Sigmoid colon (tissue), 7 donors: ENCODE results near the gene ERFE. TPM values are rescaled to one million over a fixed set of nuclear protein-coding genes. Genes with fewer than 3 reads are reported as not detected.
A peak's percentile ranks its signal among the peaks of the same experiment; 100 is the strongest.

ENCODE experiments used
- DNase-seq: peaks from one replicate; pipeline ENCODE4 v3.0.0-alpha.2; 2019
- H3K27ac ChIP-seq, 4 donors: fragments of 200-600 bp; sonication (generic); one replicate each; pipeline ENCODE4 v1.5.1; 2016 to 2019; ENCODE audit warnings: mild to moderate bottlenecking in 1 of 4
- H3K27me3 ChIP-seq, 3 donors: fragments of 200-600 bp; sonication (generic); one replicate each; pipeline ENCODE4 v1.5.1; 2019; ENCODE audit warnings: mild to moderate bottlenecking in 1 of 3
- H3K36me3 ChIP-seq, 4 donors: fragments of 200-600 bp; sonication (generic); one replicate each; pipeline ENCODE4 v1.5.1; 2016 to 2019
- H3K4me1 ChIP-seq, 4 donors: fragments of 200-600 bp; sonication (generic); one replicate each; pipeline ENCODE4 v1.5.1; 2017 to 2019
- H3K4me3 ChIP-seq, 4 donors: fragments of 200-600 bp; sonication (generic); one replicate each; pipeline ENCODE4 v1.5.1; 2017 to 2019; ENCODE audit warnings: mild to moderate bottlenecking in 2 of 4, moderate library complexity in 1 of 4
- H3K9me3 ChIP-seq, 4 donors: fragments of 200-600 bp in 3 of 4; sonication (generic) in 3 of 4; one replicate each; pipeline versions ENCODE4 v1.5.1 to v1.6.1; 2013 to 2019
- CTCF ChIP-seq, 4 experiments: fragments of 450-650 bp in 3 of 4; fragments of 200-600 bp in 1 of 4; IDR thresholded peaks; one replicate each; pipeline ENCODE4 v1.5.1; 2016 to 2019; ENCODE audit warnings: antibody characterized with exemption in 4 of 4, mild to moderate bottlenecking in 3 of 4, moderate library complexity in 2 of 4
- EP300 ChIP-seq, 4 donors: sonication (generic); formaldehyde crosslinking; IDR thresholded peaks; one replicate each; pipeline ENCODE4 v1.6.1; 2017; ENCODE audit warnings: antibody characterized with exemption in 4 of 4
- POLR2A ChIP-seq, 2 donors: fragments of 450-650 bp; IDR thresholded peaks; one replicate each; pipeline ENCODE4 v1.6.1; 2016; ENCODE audit warnings: antibody characterized with exemption in 2 of 2, mild to moderate bottlenecking in 2 of 2, moderate library complexity in 2 of 2
- POLR2AphosphoS5 ChIP-seq, 4 donors: sonication (generic); formaldehyde crosslinking; IDR thresholded peaks; one replicate each; pipeline ENCODE4 v1.6.1; 2017; ENCODE audit warnings: antibody characterized with exemption in 4 of 4
- WGBS, 2 donors: extraction: QIAGEN DNeasy Blood & Tissue Kit; methylation state at CpG; one replicate each; pipeline ENCODE4 v1.1.7; 2013; 5-methylcytosine and 5-hydroxymethylcytosine counted together
- intact Hi-C: fragments of 100-400 bp; cut with DNase I; formaldehyde crosslinking; loops from one replicate; pipeline ENCODE4 v1.15.1; 2023
- polyA plus RNA-seq, 3 donors: library from polyadenylated mRNA; stranded (reverse); fragments of 200-250 nt; gene quantifications; one replicate each; pipeline ENCODE4 v1.2.3, GENCODE V29; 2013
- total RNA-seq, 4 donors: library from RNA; depleted of rRNA; stranded (reverse); fragments of >200 nt; gene quantifications; one replicate each; pipeline ENCODE4 v1.1.0, GENCODE V29; 2016
- donor health status: healthy with polysubstance abuse.
- donor health status: Bipolar disorder and iron deficiency.
- donor health status: healthy.

The ERFE gene
- total and polyA plus RNA-seq, 7 donors, result 0.42 to 0.71 (median 0.49) TPM; not detected in 4

GRCh38 chr2:238158018-238158508, 707 bp upstream of the ERFE start:
- 25 to 63% methylated on average over 21 of the region's 21 CpGs for WGBS, 2 donors
- no peak overlapping the region for H3K4me3 ChIP-seq
- H3K27me3 ChIP-seq, result peaks cover 8 to 32% (median 20%) of the 10 kb centered on the region in 3 donors
- intact Hi-C loops, result loop anchor here (2.0 kb wide), 1 partner anchor 105 kb away; no protein-coding TSS in a partner anchor
- TF ChIP-seq EP300 (IDR thresholded peaks at IDR 0.05), result no peak
- TF ChIP-seq POLR2AphosphoS5 (IDR thresholded peaks at IDR 0.05), result no peak
- TF ChIP-seq POLR2A (IDR thresholded peaks at IDR 0.05), result no peak
- TF ChIP-seq CTCF (IDR thresholded peaks at IDR 0.05), result no peak
- no peak for DNase-seq
- H3K27ac ChIP-seq, result no peak overlapping the region
- no peaks in the 10 kb centered on the region for H3K36me3 ChIP-seq
- peaks cover 0 to 16% (median 13%) of the 10 kb centered on the region in 4 donors for H3K4me1 ChIP-seq
- no peaks in the 10 kb centered on the region for H3K9me3 ChIP-seq

DNA sequence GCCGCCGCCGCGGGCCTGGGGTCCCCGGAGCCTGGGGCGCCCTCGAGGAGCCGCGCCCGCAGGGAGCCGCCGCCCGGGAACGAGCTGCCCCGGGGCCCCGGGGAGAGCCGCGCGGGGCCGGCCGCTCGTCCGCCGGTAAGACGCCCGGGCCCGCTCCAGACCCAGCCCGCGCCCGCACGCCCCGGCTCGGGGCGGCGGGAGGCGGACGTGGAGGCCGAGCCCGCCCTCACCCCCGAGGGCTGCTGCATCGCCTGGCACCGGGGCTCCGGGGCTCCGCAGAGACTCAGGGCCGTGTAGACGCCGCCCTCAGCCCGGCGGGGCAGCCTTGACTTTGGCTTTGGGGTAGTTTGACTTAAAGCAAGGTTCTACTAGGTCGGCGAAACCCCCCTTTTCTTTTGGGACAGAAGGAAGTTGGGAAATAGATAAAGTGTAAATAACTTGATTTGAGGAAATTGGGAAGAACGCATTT, 335 bp downstream of the ERFE start:
- Histone ChIP-seq H3K4me1 (peaks cover 0 to 24% (median 21%) of the 10 kb centered on the region in 4 donors), H3K4me3 (peak overlapping the region in 3 of 4 donors; percentile 28 to 38 (median 36)), H3K36me3 (no peaks in the 10 kb centered on the region), H3K27me3 (peaks cover 16 to 43% (median 30%) of the 10 kb centered on the region in 3 donors), H3K9me3 (no peaks in the 10 kb centered on the region), H3K27ac (no peak overlapping the region)
- DNase-seq, result no peak
- 1% methylated on average over 52 of the region's 52 CpGs for WGBS, 2 donors
- intact Hi-C loops, result loop anchor here (2.0 kb wide), 1 partner anchor 104 kb away; no protein-coding TSS in a partner anchor
- TF ChIP-seq EP300 (IDR thresholded peaks at IDR 0.05), result no peak
- no peak for TF ChIP-seq POLR2A (IDR thresholded peaks at IDR 0.05)
- TF ChIP-seq CTCF (IDR thresholded peaks at IDR 0.05), result no peak
- no peak for TF ChIP-seq POLR2AphosphoS5 (IDR thresholded peaks at IDR 0.05)

DNA sequence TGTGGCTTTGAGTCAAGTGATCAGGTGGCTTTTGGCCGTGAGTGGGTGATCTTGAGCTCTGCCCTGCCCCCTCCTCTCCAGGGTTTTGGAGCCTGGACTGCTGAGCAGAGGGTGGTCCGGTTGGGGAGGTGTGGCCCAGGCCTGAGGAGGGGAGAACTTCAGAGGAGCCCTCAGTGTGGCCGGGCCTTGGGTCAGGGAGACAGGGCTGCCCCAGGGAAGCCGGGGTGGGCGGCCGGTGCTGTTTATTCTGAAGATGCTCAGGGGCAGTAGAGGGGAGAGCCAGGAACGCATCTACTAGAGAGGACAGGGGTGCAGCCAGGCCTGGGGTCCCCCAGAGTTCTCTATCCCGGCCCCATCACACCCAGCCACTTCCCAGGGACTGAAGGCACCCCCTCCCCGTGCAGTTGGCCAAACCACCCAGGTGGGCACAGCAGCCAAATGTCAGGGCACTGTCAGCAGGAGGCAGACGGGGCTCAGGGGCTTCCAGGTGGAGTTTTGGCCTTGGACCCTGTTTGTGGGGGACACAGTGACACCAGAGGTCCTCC, 963 bp downstream of the ERFE start:
- intact Hi-C loops, result loop anchor here (2.0 kb wide), 1 partner anchor 103 kb away; no protein-coding TSS in a partner anchor
- WGBS, 2 donors, result 35 to 51% methylated on average over 10 of the region's 10 CpGs
- TF ChIP-seq POLR2AphosphoS5 (IDR thresholded peaks at IDR 0.05) (no peak), EP300 (IDR thresholded peaks at IDR 0.05) (no peak), POLR2A (IDR thresholded peaks at IDR 0.05) (no peak), CTCF (IDR thresholded peaks at IDR 0.05) (no peak)
- peaks cover 18 to 46% (median 33%) of the 10 kb centered on the region in 3 donors for H3K27me3 ChIP-seq
- H3K4me1 ChIP-seq, result peaks cover 0 to 27% (median 23%) of the 10 kb centered on the region in 4 donors
- H3K27ac ChIP-seq, result no peak overlapping the region
- H3K9me3 ChIP-seq, result no peaks in the 10 kb centered on the region
- no peaks in the 10 kb centered on the region for H3K36me3 ChIP-seq
- DNase-seq, result no peak
- no peak overlapping the region for H3K4me3 ChIP-seq

- H3K4me1 ChIP-seq, result peaks cover 0 to 27% (median 23%) of the 10 kb centered on the region in 4 donors
- H3K36me3 ChIP-seq, result no peaks in the 10 kb centered on the region
- H3K4me3 ChIP-seq, result no peak overlapping the region
- TF ChIP-seq EP300 (IDR thresholded peaks at IDR 0.05) (no peak), POLR2AphosphoS5 (IDR thresholded peaks at IDR 0.05) (no peak), POLR2A (IDR thresholded peaks at IDR 0.05) (no peak), CTCF (IDR thresholded peaks at IDR 0.05) (peak in 1 of 4 experiments; percentile 18)
- no peak overlapping the region for H3K27ac ChIP-seq
- intact Hi-C loops, result no loop called here
- WGBS, 2 donors, result 55 to 57% methylated on average over 23 of the region's 23 CpGs
- no peaks in the 10 kb centered on the region for H3K9me3 ChIP-seq
- no peak for DNase-seq
- peaks cover 18 to 46% (median 33%) of the 10 kb centered on the region in 3 donors for H3K27me3 ChIP-seq
Measured at GRCh38 chr2:238160206-238161129, 1.7 kb downstream of the ERFE start.
